ENCODE measurements around the gene RHBDD2.

DNA sequence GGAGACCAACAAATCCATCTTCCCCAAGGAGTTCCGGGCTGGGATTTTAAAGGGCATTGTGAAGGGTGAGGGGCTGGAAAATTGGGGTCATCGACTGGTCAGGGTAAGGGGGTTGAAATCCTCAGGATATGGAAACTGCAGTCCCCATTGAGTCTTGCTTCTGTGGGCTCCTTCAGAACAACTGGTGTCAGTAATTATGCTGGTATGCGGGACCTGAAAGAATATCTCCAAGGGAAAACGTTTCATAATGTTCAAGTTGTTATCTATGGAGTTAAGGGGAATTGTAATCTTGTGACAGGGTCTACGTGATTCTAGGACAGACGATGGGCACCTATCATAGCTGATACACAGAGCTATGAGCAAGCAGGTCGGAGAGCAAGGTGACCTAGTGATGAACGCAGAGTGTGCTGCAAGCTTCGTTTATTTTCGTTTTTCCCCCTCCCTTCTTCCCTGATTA is 494 bp upstream of the RHBDD2 start:
- TF ChIP-seq EZH2 (IDR thresholded peaks at IDR 0.05; ENCODE audit: low read length) = no peak
- TF ChIP-seq, protein P1, sequence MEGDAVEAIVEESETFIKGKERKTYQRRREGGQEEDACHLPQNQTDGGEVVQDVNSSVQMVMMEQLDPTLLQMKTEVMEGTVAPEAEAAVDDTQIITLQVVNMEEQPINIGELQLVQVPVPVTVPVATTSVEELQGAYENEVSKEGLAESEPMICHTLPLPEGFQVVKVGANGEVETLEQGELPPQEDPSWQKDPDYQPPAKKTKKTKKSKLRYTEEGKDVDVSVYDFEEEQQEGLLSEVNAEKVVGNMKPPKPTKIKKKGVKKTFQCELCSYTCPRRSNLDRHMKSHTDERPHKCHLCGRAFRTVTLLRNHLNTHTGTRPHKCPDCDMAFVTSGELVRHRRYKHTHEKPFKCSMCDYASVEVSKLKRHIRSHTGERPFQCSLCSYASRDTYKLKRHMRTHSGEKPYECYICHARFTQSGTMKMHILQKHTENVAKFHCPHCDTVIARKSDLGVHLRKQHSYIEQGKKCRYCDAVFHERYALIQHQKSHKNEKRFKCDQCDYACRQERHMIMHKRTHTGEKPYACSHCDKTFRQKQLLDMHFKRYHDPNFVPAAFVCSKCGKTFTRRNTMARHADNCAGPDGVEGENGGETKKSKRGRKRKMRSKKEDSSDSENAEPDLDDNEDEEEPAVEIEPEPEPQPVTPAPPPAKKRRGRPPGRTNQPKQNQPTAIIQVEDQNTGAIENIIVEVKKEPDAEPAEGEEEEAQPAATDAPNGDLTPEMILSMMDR (optimal IDR thresholded peaks at IDR 0.05 in 1 of 3, IDR thresholded peaks at IDR 0.05 in 1 of 3, conservative IDR thresholded peaks at IDR 0.05 in 1 of 3; ENCODE audit: extremely low read depth in 1 of 3, insufficient read depth in 2 of 3, low read length in 3 of 3) = no peak

Data from keratinocyte (primary cell).